ENCODE results near the gene ACACB.

DNA sequence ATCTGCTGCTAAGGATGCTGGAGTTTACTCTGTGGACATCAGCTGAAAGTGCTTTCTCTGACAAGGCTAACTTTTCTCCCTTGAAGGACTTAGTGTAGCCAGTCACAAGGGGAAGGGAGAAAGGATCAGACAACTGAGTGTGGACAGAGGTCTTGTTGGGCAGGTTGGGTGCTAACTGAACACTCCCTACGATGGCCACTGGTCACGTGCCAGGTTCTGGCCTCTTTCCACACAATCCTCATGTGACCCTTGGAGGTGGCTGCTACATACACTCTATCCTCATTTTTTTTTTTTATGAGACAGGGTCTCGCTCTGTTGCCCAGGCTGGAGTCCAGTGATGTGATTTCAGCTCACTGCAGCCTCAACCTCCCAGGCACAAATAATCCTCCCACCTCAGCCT lies 153.0 kb downstream of the ACACB start:
- TF ChIP-seq, protein P1, sequence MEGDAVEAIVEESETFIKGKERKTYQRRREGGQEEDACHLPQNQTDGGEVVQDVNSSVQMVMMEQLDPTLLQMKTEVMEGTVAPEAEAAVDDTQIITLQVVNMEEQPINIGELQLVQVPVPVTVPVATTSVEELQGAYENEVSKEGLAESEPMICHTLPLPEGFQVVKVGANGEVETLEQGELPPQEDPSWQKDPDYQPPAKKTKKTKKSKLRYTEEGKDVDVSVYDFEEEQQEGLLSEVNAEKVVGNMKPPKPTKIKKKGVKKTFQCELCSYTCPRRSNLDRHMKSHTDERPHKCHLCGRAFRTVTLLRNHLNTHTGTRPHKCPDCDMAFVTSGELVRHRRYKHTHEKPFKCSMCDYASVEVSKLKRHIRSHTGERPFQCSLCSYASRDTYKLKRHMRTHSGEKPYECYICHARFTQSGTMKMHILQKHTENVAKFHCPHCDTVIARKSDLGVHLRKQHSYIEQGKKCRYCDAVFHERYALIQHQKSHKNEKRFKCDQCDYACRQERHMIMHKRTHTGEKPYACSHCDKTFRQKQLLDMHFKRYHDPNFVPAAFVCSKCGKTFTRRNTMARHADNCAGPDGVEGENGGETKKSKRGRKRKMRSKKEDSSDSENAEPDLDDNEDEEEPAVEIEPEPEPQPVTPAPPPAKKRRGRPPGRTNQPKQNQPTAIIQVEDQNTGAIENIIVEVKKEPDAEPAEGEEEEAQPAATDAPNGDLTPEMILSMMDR (IDR thresholded peaks at IDR 0.05), result no peak
- TF ChIP-seq POLR2A (IDR thresholded peaks at IDR 0.05) (no peak), POLR2AphosphoS5 (IDR thresholded peaks at IDR 0.05; ENCODE audit: insufficient read depth in 1 of 2, low read depth in 1 of 2) (no peak)

Measured in vagina (tissue), 2 donors.